Sciatic nerve (tissue), 2 donors: Measurements from ENCODE around the gene NRXN2. TPM values are rescaled to one million over a fixed set of nuclear protein-coding genes. Genes with fewer than 3 reads are reported as not detected.
"Not testable (repeated sequence)": the region's sequence is repeated elsewhere in the genome, so short reads cannot be mapped to it uniquely, and the experiment has no call there.

Source experiments
- ATAC-seq: fragments of 200-7000 bp; cut with Tn5 transposase; one replicate; pipeline ENCODE4 v1.9.1; 2020; ENCODE audit warnings: mild to moderate bottlenecking, moderate library complexity
- DNase-seq: peaks from one replicate; pipeline ENCODE4 v3.0.0-alpha.2; 2020; ENCODE audit warnings: low spot score
- intact Hi-C: fragments of 100-400 bp; cut with DNase I; formaldehyde crosslinking; loops from one replicate; pipeline ENCODE4 v1.14.2; 2022
- total RNA-seq: library from RNA; stranded (reverse); fragmentation: NEBNext Ultra II Directional; extraction: Animal tissue kit (Norgen Biotek cat#: 25700); gene quantifications from one replicate; pipeline ENCODE4 v1.2.1, GENCODE V29; 2021
- donor health status: DM: no; HTN: no; CAD: no.
- donor health status: DM: no; HTN: no; CAD: no.

Gene NRXN2
- total RNA-seq, 1 donor from 2014 or later: 13.7 TPM

- peak; percentile 95 for DNase-seq
- intact Hi-C loops: no loop called here
- ATAC-seq: peak; percentile 92
Measured at GRCh38 chr11:64688534-64688982, 34.4 kb downstream of the NRXN2 start.

- no peak for DNase-seq
- ATAC-seq: peak; percentile 40
- intact Hi-C loops: no loop called here
Measured at GRCh38 chr11:64687643-64688533, 35.1 kb downstream of the NRXN2 start.

GRCh38 chr11:64687204-64687603 lies 35.8 kb downstream of the NRXN2 start:
- peak; percentile 67 for ATAC-seq
- intact Hi-C loops: no loop called here
- DNase-seq: peak; percentile 75

GRCh38 chr11:64686466-64687170 lies 36.4 kb downstream of the NRXN2 start:
- DNase-seq (no peak), ATAC-seq (no peak)
- intact Hi-C loops: no loop called here

- ATAC-seq (no peak), DNase-seq (no peak)
- intact Hi-C loops: no loop called here
Measured at GRCh38 chr11:64685536-64685935, 37.5 kb downstream of the NRXN2 start.

- intact Hi-C loops: no loop called here
- DNase-seq: no peak
- no peak for ATAC-seq
Measured at GRCh38 chr11:64684357-64684756, 38.6 kb downstream of the NRXN2 start.

- intact Hi-C loops: no loop called here
- DNase-seq (no peak), ATAC-seq (no peak)
Measured at GRCh38 chr11:64681171-64681570, 41.8 kb downstream of the NRXN2 start.

GRCh38 chr11:64679846-64680245 lies 43.2 kb downstream of the NRXN2 start:
- no peak for DNase-seq
- intact Hi-C loops: no loop called here
- no peak for ATAC-seq

- ATAC-seq (no peak), DNase-seq (no peak)
- intact Hi-C loops: no loop called here
Measured at GRCh38 chr11:64677441-64678023, 45.5 kb downstream of the NRXN2 start.

GRCh38 chr11:64676261-64676615 lies 46.8 kb downstream of the NRXN2 start:
- intact Hi-C loops: no loop called here
- ATAC-seq: no peak
- no peak for DNase-seq

- peak; percentile 76 for DNase-seq
- intact Hi-C loops: no loop called here
- peak; percentile 98 for ATAC-seq
Measured at GRCh38 chr11:64675450-64676260, 47.3 kb downstream of the NRXN2 start.

- intact Hi-C loops: no loop called here
- no peak for ATAC-seq
- DNase-seq: no peak
Measured at GRCh38 chr11:64674774-64675173, 48.2 kb downstream of the NRXN2 start.

- no peak for DNase-seq
- no peak for ATAC-seq
- intact Hi-C loops: no loop called here
Measured at GRCh38 chr11:64673279-64673678, 49.7 kb downstream of the NRXN2 start.

GRCh38 chr11:64672875-64673274 lies 50.1 kb downstream of the NRXN2 start:
- intact Hi-C loops: no loop called here
- DNase-seq (no peak), ATAC-seq (no peak)

- intact Hi-C loops: no loop called here
- ATAC-seq (no peak), DNase-seq (no peak)
Measured at GRCh38 chr11:64670975-64671374, 52.0 kb downstream of the NRXN2 start.

GRCh38 chr11:64667154-64667745 lies 55.7 kb downstream of the NRXN2 start:
- DNase-seq (no peak), ATAC-seq (no peak)
- intact Hi-C loops: no loop called here

- ATAC-seq (no peak), DNase-seq (peak; percentile 56)
- intact Hi-C loops: no loop called here
Measured at GRCh38 chr11:64665411-64665821, 57.6 kb downstream of the NRXN2 start.

GRCh38 chr11:64664236-64664870 lies 58.6 kb downstream of the NRXN2 start:
- ATAC-seq, DNase-seq, intact Hi-C loops: not testable (repeated sequence)
